GM12874 (cell line): Measurements from ENCODE around the gene TM4SF1.

Experiments used
- TF ChIP-seq, protein P1 (sequence below): IDR thresholded peaks from 2 replicates; pipeline ENCODE4 v1.5.1; 2011; ENCODE audit warnings: low read depth, mild to moderate bottlenecking, control low read depth, low read length, moderate library complexity; ENCODE audit not compliant: insufficient read depth

The TM4SF1 gene

DNA sequence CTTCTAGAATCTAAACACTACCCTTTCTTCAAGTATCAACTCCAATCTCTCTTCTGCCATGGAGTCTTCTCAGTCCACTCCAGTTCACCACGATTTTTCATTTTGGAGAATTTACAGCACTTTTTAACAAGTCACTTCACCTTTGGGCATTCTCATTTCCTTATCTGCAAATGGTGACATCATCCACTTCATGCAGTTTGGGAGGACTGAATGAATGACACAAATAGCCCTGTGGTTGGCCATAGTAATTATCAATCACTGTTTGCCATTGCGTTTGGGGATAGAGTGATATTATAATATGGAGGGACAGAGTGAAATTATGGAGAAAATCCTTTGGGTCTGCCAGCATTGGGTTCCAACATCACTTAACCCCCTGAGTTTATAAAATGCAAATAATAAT, 38.0 kb upstream of the TM4SF1 start:
- TF ChIP-seq, protein P1, sequence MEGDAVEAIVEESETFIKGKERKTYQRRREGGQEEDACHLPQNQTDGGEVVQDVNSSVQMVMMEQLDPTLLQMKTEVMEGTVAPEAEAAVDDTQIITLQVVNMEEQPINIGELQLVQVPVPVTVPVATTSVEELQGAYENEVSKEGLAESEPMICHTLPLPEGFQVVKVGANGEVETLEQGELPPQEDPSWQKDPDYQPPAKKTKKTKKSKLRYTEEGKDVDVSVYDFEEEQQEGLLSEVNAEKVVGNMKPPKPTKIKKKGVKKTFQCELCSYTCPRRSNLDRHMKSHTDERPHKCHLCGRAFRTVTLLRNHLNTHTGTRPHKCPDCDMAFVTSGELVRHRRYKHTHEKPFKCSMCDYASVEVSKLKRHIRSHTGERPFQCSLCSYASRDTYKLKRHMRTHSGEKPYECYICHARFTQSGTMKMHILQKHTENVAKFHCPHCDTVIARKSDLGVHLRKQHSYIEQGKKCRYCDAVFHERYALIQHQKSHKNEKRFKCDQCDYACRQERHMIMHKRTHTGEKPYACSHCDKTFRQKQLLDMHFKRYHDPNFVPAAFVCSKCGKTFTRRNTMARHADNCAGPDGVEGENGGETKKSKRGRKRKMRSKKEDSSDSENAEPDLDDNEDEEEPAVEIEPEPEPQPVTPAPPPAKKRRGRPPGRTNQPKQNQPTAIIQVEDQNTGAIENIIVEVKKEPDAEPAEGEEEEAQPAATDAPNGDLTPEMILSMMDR, result no peak

DNA sequence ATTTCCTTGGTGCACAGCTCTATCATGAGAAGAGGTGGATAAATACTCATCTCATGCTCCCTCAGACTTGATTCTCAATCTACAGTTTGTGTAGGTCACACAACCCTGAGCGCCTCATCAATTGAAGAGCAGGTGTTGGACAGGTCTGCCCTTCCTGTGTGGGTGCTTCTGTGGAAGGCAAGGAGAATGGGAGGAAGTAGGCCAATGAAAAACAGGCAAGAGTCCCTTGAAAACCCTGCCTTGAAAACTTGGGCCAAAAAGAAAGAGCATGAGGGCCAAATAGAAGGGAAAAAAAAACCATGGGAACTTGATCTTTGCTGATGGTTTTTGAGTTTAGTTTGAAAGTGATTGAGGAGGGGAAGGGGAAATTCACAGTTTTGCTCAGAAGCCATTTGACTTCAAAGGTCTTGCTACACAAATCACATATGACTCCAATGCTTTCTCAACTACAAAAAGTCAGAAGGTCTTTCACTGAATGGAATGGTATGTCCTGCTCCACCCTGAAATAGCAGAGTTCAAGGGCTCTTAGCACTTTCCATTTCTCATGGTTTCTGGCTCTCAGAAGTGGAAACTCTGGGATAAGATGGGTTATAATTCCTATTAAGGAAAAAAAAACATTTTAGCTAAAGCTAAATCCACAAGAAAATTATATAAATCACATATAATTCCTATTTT, 37.2 kb upstream of the TM4SF1 start:
- TF ChIP-seq, protein P1, result no peak

DNA sequence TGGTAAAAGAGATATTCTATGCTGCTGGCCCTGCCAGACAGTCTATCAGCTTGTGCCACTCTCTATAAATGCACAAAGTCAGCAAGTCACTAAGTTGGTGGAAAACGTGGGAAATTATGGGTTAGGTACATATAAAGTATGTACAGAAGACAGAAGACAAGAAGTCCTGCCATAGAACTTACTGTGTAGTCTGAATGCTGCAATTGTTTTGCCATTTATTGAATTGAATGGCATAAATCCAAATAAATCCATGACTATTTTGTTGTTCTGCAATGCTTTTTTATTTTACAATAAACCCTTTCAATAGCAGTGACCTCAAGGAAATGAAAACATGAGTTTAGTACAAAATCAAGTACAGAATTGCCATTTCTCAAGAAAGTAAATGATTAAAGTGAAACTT, 34.1 kb upstream of the TM4SF1 start:
- TF ChIP-seq, protein P1, result no peak

DNA sequence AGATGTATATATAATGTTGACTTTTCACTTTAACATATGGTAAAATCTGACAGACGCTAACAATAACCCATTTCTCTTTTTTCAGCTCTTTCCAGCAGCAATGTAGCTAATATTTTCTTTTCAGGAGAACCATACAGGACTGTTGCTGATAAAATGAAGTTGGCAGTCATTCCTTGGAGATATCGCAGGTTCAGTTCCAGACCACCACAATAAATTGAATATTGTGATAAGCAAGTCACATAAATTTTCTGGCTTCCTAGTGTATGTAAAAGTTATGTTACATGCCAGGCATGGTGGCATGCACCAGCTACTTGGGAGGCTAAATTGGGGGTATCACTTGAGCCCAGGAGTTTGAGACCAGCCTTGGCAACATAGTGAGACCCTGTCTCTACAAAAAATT, 31.9 kb upstream of the TM4SF1 start:
- TF ChIP-seq, protein P1, result no peak

DNA sequence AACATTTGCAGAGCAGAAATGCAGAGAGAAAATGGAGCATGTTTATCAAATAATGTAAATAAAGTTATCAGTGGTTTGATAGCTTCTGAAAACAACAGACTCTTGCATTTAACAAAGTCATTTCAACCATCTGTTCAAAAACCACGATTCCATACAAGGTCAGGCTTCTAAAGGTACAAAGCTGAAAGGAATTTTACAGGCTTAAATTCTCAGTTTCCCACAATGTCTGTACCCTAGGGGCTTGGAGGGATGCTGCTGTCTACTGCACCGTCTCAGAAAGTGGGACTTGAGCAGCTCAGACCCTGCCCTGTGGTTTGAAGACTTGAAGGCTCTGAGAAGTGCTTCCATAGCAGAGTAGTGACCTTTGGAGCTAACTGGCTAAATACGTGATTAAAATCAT, 30.4 kb upstream of the TM4SF1 start:
- TF ChIP-seq, protein P1, result no peak

DNA sequence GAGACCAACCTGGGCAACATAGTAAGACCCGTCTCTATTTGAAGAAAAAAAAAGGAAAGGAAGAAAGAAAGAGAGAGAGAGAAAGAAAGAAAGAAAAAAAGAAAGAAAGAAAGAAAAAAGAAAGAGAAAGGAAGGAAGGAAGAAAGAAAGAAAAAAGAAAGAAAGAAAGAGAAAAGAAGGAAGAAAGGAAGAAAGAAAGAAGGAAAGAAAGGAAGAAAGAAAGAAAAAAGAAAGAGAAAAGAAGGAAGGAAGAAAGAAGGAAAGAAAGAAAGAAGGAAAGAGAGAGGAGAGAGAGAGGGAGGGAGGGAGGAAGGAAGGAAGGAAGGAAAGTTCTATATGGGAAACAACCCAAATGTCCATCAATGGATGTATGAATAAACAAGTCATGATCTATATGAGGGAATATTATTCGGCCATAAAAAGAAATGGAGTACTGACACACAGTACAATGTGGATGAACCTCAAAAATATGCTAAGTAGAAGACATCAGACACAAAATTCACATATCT, 28.8 kb upstream of the TM4SF1 start:
- TF ChIP-seq, protein P1, result no peak

DNA sequence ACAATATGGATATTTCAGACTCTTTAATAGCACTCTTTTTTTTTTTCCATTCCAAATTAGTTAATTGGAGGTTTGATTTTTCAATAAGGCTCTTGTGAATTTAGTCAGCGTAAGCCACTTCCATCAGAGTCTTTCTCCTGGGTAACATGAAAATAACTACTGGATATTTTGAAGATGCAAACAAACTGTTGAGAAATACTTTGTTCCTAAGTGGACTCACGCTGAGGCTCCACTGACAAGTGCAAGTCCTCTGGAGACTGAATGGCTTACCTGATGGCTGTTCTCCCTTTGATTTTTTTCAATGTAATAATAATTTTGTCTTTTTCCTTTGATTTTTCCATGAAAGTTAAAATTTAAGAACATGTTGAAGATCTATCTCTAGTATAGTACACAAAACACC, 26.0 kb upstream of the TM4SF1 start:
- TF ChIP-seq, protein P1, result no peak
